H9 (cell line): ENCODE measurements around the gene BPIFB1. TPM values are rescaled to one million over a fixed set of nuclear protein-coding genes. Genes with fewer than 3 reads are reported as not detected.

Source experiments
- DNase-seq: peaks from one replicate; pipeline ENCODE4 v3.0.0-alpha.2; 2017
- H2AFZ ChIP-seq: one replicate; pipeline ENCODE4 v1.6.1; 2013; ENCODE audit warnings: mild to moderate bottlenecking, low read length, control low read depth, moderate library complexity
- H2AK5ac ChIP-seq: 2 replicates; pipeline ENCODE4 v1.6.1; 2013; ENCODE audit warnings: low read length, control low read depth, mixed read lengths; ENCODE audit not compliant: insufficient read length
- H2BK120ac ChIP-seq: one replicate; pipeline ENCODE4 v1.6.1; 2013; ENCODE audit warnings: low read depth, mild to moderate bottlenecking, low read length, control low read depth, inconsistent platforms; ENCODE audit not compliant: poor library complexity, severe bottlenecking
- H2BK12ac ChIP-seq: 2 replicates; pipeline ENCODE4 v1.6.1; 2013; ENCODE audit warnings: low read length, control low read depth, mixed read lengths, low read depth; ENCODE audit not compliant: insufficient read length
- H2BK15ac ChIP-seq: 2 replicates; pipeline ENCODE4 v1.6.1; 2013; ENCODE audit warnings: low read depth, low read length, control low read depth
- H2BK20ac ChIP-seq: one replicate; pipeline ENCODE4 v1.6.1; 2013; ENCODE audit warnings: low read depth, mild to moderate bottlenecking, low read length, control low read depth, inconsistent platforms; ENCODE audit not compliant: poor library complexity, severe bottlenecking
- H2BK5ac ChIP-seq: 2 replicates; pipeline ENCODE4 v1.6.1; 2013; ENCODE audit warnings: low read length, control low read depth, mixed read lengths; ENCODE audit not compliant: insufficient read length
- H3K14ac ChIP-seq: 2 replicates; pipeline ENCODE4 v1.6.1; 2013; ENCODE audit warnings: low read length, control low read depth; ENCODE audit not compliant: insufficient read depth
- H3K18ac ChIP-seq: 2 replicates; pipeline ENCODE4 v1.6.1; 2013; ENCODE audit warnings: low read depth, mild to moderate bottlenecking, mixed read lengths, low read length, control low read depth; ENCODE audit not compliant: insufficient read length
- H3K23ac ChIP-seq: 2 replicates; pipeline ENCODE4 v1.6.1; 2013; ENCODE audit warnings: low read length, control low read depth, mixed read lengths, low read depth; ENCODE audit not compliant: insufficient read length
- H3K23me2 ChIP-seq: 2 replicates; pipeline ENCODE4 v1.6.1; 2013; ENCODE audit warnings: low read depth, mild to moderate bottlenecking, mixed read lengths, low read length, control low read depth; ENCODE audit not compliant: insufficient read length, poor library complexity, severe bottlenecking
- H3K27ac ChIP-seq: 2 replicates; pipeline ENCODE4 v1.5.1; 2013; ENCODE audit warnings: low read length, control low read depth, mixed read lengths, low read depth; ENCODE audit not compliant: insufficient read length
- H3K27me3 ChIP-seq: 2 replicates; pipeline ENCODE4 v1.6.1; 2013; ENCODE audit warnings: low read length, control low read depth, inconsistent platforms; ENCODE audit not compliant: insufficient read depth
- H3K4ac ChIP-seq: 2 replicates; pipeline ENCODE4 v1.6.1; 2013; ENCODE audit warnings: low read depth, mild to moderate bottlenecking, control low read depth, inconsistent platforms, low read length, moderate library complexity
- H3K4me1 ChIP-seq: 2 replicates; pipeline ENCODE4 v1.6.1; 2013; ENCODE audit warnings: low read length, control low read depth, inconsistent platforms; ENCODE audit not compliant: insufficient read depth
- H3K4me2 ChIP-seq: 2 replicates; pipeline ENCODE4 v1.6.1; 2013; ENCODE audit warnings: low read length, control low read depth, mixed read lengths; ENCODE audit not compliant: insufficient read length, insufficient read depth
- H3K56ac ChIP-seq: 2 replicates; pipeline ENCODE4 v1.6.1; 2013; ENCODE audit warnings: low read depth, mild to moderate bottlenecking, mixed read lengths, low read length, control low read depth; ENCODE audit not compliant: insufficient read length
- H3K79me1 ChIP-seq: 2 replicates; pipeline ENCODE4 v1.6.1; 2013; ENCODE audit warnings: low read depth, mild to moderate bottlenecking, moderate library complexity, low read length, control low read depth, inconsistent platforms; ENCODE audit not compliant: insufficient read depth, poor library complexity, severe bottlenecking
- H3K79me2 ChIP-seq: 2 replicates; pipeline ENCODE4 v1.6.1; 2013; ENCODE audit warnings: low read length, control low read depth, inconsistent platforms; ENCODE audit not compliant: insufficient read depth
- H3K9ac ChIP-seq: 2 replicates; pipeline ENCODE4 v1.6.1; 2013; ENCODE audit warnings: low read length, control low read depth, mixed read lengths; ENCODE audit not compliant: insufficient read length; ENCODE audit errors: extremely low read depth
- H3K9me3 ChIP-seq: one replicate; pipeline ENCODE4 v1.6.1; 2013; ENCODE audit warnings: low read depth, low read length, inconsistent platforms; ENCODE audit not compliant: control insufficient read depth
- H3T11ph ChIP-seq: one replicate; pipeline ENCODE4 v1.6.1; 2013; ENCODE audit warnings: mild to moderate bottlenecking, low read length, control low read depth, inconsistent platforms
- H4K20me1 ChIP-seq: one replicate; pipeline ENCODE4 v1.6.1; 2013; ENCODE audit not compliant: control insufficient read depth, insufficient read length, insufficient read depth
- H4K5ac ChIP-seq: 2 replicates; pipeline ENCODE4 v1.6.1; 2013; ENCODE audit warnings: low read depth, mild to moderate bottlenecking, mixed read lengths, low read length, control low read depth; ENCODE audit not compliant: insufficient read length
- H4K8ac ChIP-seq: replicated peaks from 2 replicates; pipeline ENCODE4 v1.6.1; 2013; ENCODE audit warnings: low read length, control low read depth, mixed read lengths, low read depth; ENCODE audit not compliant: insufficient read length
- H4K91ac ChIP-seq: 2 replicates; pipeline ENCODE4 v1.6.1; 2013; ENCODE audit warnings: low read depth, mild to moderate bottlenecking, moderate library complexity, mixed read lengths, low read length, control low read depth; ENCODE audit not compliant: insufficient read length
- H3K27ac Mint-ChIP-seq, 3 experiments: 2 replicates in 2 of 3; 3 replicates in 1 of 3; pipeline ENCODE4 v1.8.0; 2020 to 2021; ENCODE audit warnings: mixed read lengths in 3 of 3, mild to moderate bottlenecking in 1 of 3, moderate library complexity in 1 of 3
- H3K27me3 Mint-ChIP-seq: 2 replicates; pipeline ENCODE4 v1.8.0; 2021; ENCODE audit warnings: low read depth, mild to moderate bottlenecking, moderate library complexity, mixed read lengths
- H3K36me3 Mint-ChIP-seq, 3 experiments: 2 replicates in 2 of 3; 3 replicates in 1 of 3; pipeline ENCODE4 v1.8.0; 2020 to 2021; ENCODE audit warnings: low read depth in 3 of 3, mixed read lengths in 3 of 3; ENCODE audit not compliant: insufficient read depth in 1 of 3
- H3K4me1 Mint-ChIP-seq, 2 experiments: 2 replicates each; pipeline ENCODE4 v1.8.0; 2020; ENCODE audit warnings: mixed read lengths in 2 of 2
- H3K4me3 Mint-ChIP-seq, 2 experiments: 2 replicates in 1 of 2; 3 replicates in 1 of 2; pipeline ENCODE4 v1.8.0; 2020 to 2021; ENCODE audit warnings: mild to moderate bottlenecking in 2 of 2, mixed read lengths in 2 of 2, moderate library complexity in 1 of 2
- H3K9me3 Mint-ChIP-seq, 2 experiments: 2 replicates in 1 of 2; 3 replicates in 1 of 2; pipeline ENCODE4 v1.8.0; 2020; ENCODE audit warnings: mild to moderate bottlenecking in 2 of 2, mixed read lengths in 2 of 2, moderate library complexity in 1 of 2
- CTCF ChIP-seq: fragments of 200-600 bp; sonication (generic); conservative IDR thresholded peaks from 3 replicates; pipeline ENCODE4 v1.8.0; 2021; ENCODE audit warnings: antibody characterized with exemption, mild to moderate bottlenecking
- WGBS: extraction: QIAGEN DNeasy Blood & Tissue Kit; methylation state at CpG from one replicate; pipeline ENCODE4 v1.1.7; 2013; ENCODE audit warnings: missing lambda C conversion rate, low lambda C conversion rate, mixed read lengths; ENCODE audit not compliant: insufficient read length; ENCODE audit errors: extremely low coverage; 5-methylcytosine and 5-hydroxymethylcytosine counted together
- total RNA-seq: library from RNA; stranded (reverse); gene quantifications from 2 replicates; pipeline ENCODE4 v1.2.1, GENCODE V29; 2021

The BPIFB1 gene
- total RNA-seq, 1 experiment from 2014 or later = not detected

GRCh38 chr20:33313686-33314314, 30.8 kb downstream of the BPIFB1 start:
- no peak overlapping the region for H3K56ac ChIP-seq
- H3K14ac ChIP-seq = no peak overlapping the region
- H3K4me2 ChIP-seq = no peak overlapping the region
- no peak for DNase-seq
- no peak overlapping the region for H2BK5ac ChIP-seq
- no peak overlapping the region for H3K18ac ChIP-seq
- no peak overlapping the region for H3K27ac Mint-ChIP-seq
- H3K79me2 ChIP-seq = no peaks in the 10 kb centered on the region
- no peaks in the 10 kb centered on the region for H3K9me3 ChIP-seq
- H3K27me3 Mint-ChIP-seq = peaks cover 8% of the 10 kb centered on the region; the same call in 1 of the 2 replicates
- no peaks in the 10 kb centered on the region for H3K23me2 ChIP-seq
- no peaks in the 10 kb centered on the region for H3K36me3 Mint-ChIP-seq
- H3K79me1 ChIP-seq = no peaks in the 10 kb centered on the region
- no peak overlapping the region for H2BK12ac ChIP-seq
- no peak overlapping the region for H3K23ac ChIP-seq
- H4K8ac ChIP-seq = no peak overlapping the region
- no peaks in the 10 kb centered on the region for H4K20me1 ChIP-seq
- H3K4ac ChIP-seq = no peak overlapping the region
- H3K4me1 ChIP-seq = no peaks in the 10 kb centered on the region
- H2BK120ac ChIP-seq = no peak overlapping the region
- no peak overlapping the region for H3K9ac ChIP-seq
- H4K91ac ChIP-seq = no peak overlapping the region
- TF ChIP-seq CTCF = no peak
- no CpG with 5 or more reads among the region's 7 CpGs for WGBS
- H4K5ac ChIP-seq = no peak overlapping the region
- H3K27ac ChIP-seq = no peak overlapping the region
- no peaks in the 10 kb centered on the region; a peak in 1 of 4 replicates for H3K4me1 Mint-ChIP-seq
- no peak overlapping the region for H2AFZ ChIP-seq
- no peaks in the 10 kb centered on the region for H3K27me3 ChIP-seq
- no peak overlapping the region for H3K4me3 Mint-ChIP-seq
- no peak overlapping the region for H2BK15ac ChIP-seq
- no peak overlapping the region for H2BK20ac ChIP-seq
- H3T11ph ChIP-seq = no peak overlapping the region
- peaks cover 0 to under 1% of the 10 kb centered on the region in 2 experiments; a peak in 2 of 5 replicates for H3K9me3 Mint-ChIP-seq
- H2AK5ac ChIP-seq = no peak overlapping the region
